ENCODE measurements around the gene PLXNB1. TPM values are rescaled to one million over a fixed set of nuclear protein-coding genes. Genes with fewer than 3 reads are reported as not detected.

PLXNB1 gene
- total RNA-seq, 1 experiment from 2014 or later: 97.7 TPM

DNA sequence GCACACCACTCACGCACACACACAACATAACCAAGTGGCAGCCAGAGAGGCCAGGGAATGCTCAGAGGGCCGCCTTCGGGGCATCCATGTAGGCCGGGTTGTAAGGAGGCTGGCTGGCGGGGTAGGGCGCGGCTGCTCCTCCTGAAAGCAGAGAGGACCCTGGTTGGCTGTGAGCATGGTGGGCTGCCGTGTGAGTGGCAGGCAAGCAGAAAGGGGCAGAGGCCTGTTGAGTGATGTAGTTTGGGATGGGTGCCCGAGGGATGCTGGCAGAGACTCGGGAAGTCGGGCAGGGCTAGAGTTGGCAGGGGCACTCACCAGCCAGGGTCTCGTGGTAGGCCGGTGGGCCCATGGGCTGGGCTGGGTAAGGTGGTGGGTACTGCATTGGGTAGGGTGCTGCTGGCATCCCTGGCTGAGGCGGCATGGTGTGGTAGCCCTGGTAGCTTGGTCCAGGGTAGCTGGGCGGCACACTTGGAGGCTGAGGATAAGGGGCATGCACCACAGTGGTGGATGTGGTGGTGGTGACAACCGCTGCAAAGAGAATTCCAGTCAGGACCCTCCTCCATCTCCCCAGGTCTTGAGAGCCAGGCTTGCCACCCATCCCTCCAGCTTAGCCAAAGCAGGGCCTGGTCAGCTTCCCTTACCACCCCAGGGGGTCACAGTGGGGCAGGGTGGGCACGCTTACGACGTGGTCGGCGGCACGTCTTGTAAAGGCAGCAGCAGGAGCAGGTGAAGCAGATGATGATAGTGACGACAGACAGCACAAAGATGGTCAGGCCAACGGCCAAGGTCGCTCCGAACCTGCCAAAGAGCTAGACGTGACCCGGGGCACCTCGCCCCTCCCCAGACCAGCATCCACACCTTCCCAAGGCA lies 39.4 kb upstream of the PLXNB1 start:
- POLR2A ChIA-PET (ENCODE audit: unreplicated experiment): interaction anchor here (0.6 kb wide), 1 partner anchor 812 kb away, joined by 10 read pairs; no protein-coding TSS in a partner anchor
- TF ChIP-seq, protein P1, sequence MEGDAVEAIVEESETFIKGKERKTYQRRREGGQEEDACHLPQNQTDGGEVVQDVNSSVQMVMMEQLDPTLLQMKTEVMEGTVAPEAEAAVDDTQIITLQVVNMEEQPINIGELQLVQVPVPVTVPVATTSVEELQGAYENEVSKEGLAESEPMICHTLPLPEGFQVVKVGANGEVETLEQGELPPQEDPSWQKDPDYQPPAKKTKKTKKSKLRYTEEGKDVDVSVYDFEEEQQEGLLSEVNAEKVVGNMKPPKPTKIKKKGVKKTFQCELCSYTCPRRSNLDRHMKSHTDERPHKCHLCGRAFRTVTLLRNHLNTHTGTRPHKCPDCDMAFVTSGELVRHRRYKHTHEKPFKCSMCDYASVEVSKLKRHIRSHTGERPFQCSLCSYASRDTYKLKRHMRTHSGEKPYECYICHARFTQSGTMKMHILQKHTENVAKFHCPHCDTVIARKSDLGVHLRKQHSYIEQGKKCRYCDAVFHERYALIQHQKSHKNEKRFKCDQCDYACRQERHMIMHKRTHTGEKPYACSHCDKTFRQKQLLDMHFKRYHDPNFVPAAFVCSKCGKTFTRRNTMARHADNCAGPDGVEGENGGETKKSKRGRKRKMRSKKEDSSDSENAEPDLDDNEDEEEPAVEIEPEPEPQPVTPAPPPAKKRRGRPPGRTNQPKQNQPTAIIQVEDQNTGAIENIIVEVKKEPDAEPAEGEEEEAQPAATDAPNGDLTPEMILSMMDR (conservative IDR thresholded peaks at IDR 0.05): no peak
- no peak for TF ChIP-seq EZH2 (IDR thresholded peaks at IDR 0.05; ENCODE audit: low read depth)
- Histone ChIP-seq H4K20me1 (ENCODE audit: insufficient read depth) (no peaks in the 10 kb centered on the region), H3K9me2 (ENCODE audit: insufficient read depth) (no peaks in the 10 kb centered on the region), H3K27ac (no peak overlapping the region), H3K4me3 (no peak overlapping the region), H3K4me2 (no peak overlapping the region), H3K27me3 (ENCODE audit: insufficient read depth, low read depth) (no peaks in the 10 kb centered on the region), H3K79me2 (ENCODE audit: low read depth) (peaks cover 34% of the 10 kb centered on the region), H3F3A (ENCODE audit: insufficient read depth, low read depth) (peaks cover 12% of the 10 kb centered on the region; the same call in 1 of the 2 replicates), H3K4me1 (replicated peaks; ENCODE audit: insufficient read depth) (peaks cover 33% of the 10 kb centered on the region), H3K9me3 (ENCODE audit: insufficient read depth, low read depth) (no peaks in the 10 kb centered on the region), H3K36me3 (ENCODE audit: low read depth) (no peaks in the 10 kb centered on the region), H2AFZ (no peak overlapping the region)
- no TSS peak for BruUV-seq (replicated peaks)
- CTCF ChIA-PET: no interaction called here
- intact Hi-C loops (cut with micrococcal nuclease; ENCODE audit: unreplicated experiment): loop anchor here (5.0 kb wide), 1 partner anchor 128 kb away; the partner anchor contains the start of gene COL7A1
- DNase-seq: no peak

DNA sequence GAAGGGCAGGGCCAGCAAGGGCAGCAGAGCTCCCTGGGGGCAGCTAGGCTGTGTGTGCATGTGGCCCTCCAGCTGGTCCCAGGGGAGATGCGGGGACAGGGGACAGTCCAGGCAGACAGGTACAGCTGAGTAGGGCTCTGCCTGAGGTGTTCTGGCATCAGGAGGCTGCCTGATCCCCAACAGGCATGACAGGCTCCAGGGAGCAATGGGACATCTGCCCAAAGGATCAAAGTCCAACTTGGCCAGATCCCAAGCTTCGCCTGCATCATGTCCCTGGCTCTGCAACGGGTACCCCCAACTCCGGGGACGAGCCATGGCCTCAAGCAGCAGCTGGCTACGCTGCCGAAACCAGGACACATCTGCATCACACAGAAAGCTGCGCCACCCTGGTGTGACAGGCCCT lies 38.4 kb upstream of the PLXNB1 start:
- Histone ChIP-seq H3K4me3 (no peak overlapping the region), H3K36me3 (ENCODE audit: low read depth) (no peaks in the 10 kb centered on the region), H3K27me3 (ENCODE audit: insufficient read depth, low read depth) (no peaks in the 10 kb centered on the region), H3F3A (ENCODE audit: insufficient read depth, low read depth) (peaks cover 7% of the 10 kb centered on the region; the same call in 1 of the 2 replicates), H3K9me2 (ENCODE audit: insufficient read depth) (no peaks in the 10 kb centered on the region), H4K20me1 (ENCODE audit: insufficient read depth) (no peaks in the 10 kb centered on the region), H2AFZ (no peak overlapping the region), H3K9me3 (ENCODE audit: insufficient read depth, low read depth) (no peaks in the 10 kb centered on the region), H3K4me1 (replicated peaks; ENCODE audit: insufficient read depth) (peaks cover 28% of the 10 kb centered on the region), H3K79me2 (ENCODE audit: low read depth) (peaks cover 34% of the 10 kb centered on the region), H3K4me2 (no peak overlapping the region), H3K27ac (no peak overlapping the region)
- ChIA-PET CTCF (no interaction called here), POLR2A (ENCODE audit: unreplicated experiment) (no interaction called here)
- intact Hi-C loops (cut with micrococcal nuclease; ENCODE audit: unreplicated experiment): loop anchor here (5.0 kb wide), 1 partner anchor 129 kb away; the partner anchor contains the start of gene COL7A1
- no peak for TF ChIP-seq EZH2 (IDR thresholded peaks at IDR 0.05; ENCODE audit: low read depth)
- TF ChIP-seq, protein P1 (conservative IDR thresholded peaks at IDR 0.05): no peak
- no peak for DNase-seq
- BruUV-seq (replicated peaks): no TSS peak

DNA sequence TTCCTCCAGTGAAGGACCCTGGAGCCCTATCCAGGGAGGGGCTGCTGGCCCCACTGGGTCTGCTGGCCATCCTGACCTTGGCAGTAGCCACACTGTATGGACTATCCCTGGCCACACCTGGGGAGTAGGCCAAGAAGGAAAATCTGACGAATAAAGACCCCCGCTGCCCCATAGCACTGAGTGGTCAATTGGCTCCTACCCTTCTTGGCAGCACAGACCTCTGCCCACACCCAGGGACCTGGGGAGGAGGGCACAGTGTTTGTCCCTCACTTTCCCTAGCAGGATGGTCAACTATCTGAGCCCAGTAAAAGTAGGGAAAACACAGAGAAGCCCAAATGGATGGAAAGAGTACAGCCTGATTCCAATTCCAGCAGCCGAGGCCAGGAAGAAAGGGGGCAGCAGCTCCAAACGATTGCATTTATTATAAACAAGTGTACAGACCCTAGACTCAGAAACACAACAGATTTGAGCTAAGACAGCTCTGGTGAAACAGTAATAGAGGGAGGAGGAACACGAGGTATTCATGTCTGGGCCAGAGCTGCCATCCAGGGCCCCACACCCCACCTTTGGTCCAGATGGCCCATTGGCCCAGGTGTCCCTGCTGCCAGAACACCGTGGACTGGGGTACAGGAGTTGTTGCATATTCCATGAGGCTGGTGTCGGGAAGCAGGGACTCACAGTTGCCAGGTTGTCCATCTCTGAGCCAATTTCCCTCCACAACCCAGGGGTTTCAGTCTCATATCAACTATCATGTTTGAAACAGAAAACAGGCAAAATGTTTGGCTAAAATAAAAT lies 37.8 kb upstream of the PLXNB1 start:
- no peak overlapping the region for H3K4me3 ChIP-seq
- H3K9me3 ChIP-seq (ENCODE audit: insufficient read depth, low read depth): no peaks in the 10 kb centered on the region
- H3K4me2 ChIP-seq: peak overlapping the region; percentile 93
- H3K79me2 ChIP-seq (ENCODE audit: low read depth): peaks cover 34% of the 10 kb centered on the region
- H3K9me2 ChIP-seq (ENCODE audit: insufficient read depth): no peaks in the 10 kb centered on the region
- TF ChIP-seq, protein P1 (conservative IDR thresholded peaks at IDR 0.05): no peak
- no peak for TF ChIP-seq EZH2 (IDR thresholded peaks at IDR 0.05; ENCODE audit: low read depth)
- H4K20me1 ChIP-seq (ENCODE audit: insufficient read depth): no peaks in the 10 kb centered on the region
- CTCF ChIA-PET: interaction anchor here (1.3 kb wide), 1 partner anchor 40 kb away, joined by 4 read pairs; no protein-coding TSS in a partner anchor
- intact Hi-C loops (cut with micrococcal nuclease; ENCODE audit: unreplicated experiment): loop anchor here (5.0 kb wide), 1 partner anchor 130 kb away; the partner anchor contains the start of gene COL7A1
- no peaks in the 10 kb centered on the region for H3K36me3 ChIP-seq (ENCODE audit: low read depth)
- H3K27ac ChIP-seq: no peak overlapping the region
- H3K27me3 ChIP-seq (ENCODE audit: insufficient read depth, low read depth): no peaks in the 10 kb centered on the region
- H3K4me1 ChIP-seq (replicated peaks; ENCODE audit: insufficient read depth): peaks cover 26% of the 10 kb centered on the region
- no peak overlapping the region for H2AFZ ChIP-seq
- no TSS peak for BruUV-seq (replicated peaks)
- DNase-seq: no peak
- peaks cover 5% of the 10 kb centered on the region; the same call in 1 of the 2 replicates for H3F3A ChIP-seq (ENCODE audit: insufficient read depth, low read depth)
- POLR2A ChIA-PET (ENCODE audit: unreplicated experiment): no interaction called here

Data from PC-9 (cell line).